Measurements from ENCODE around the gene OSTF1. TPM values are rescaled to one million over a fixed set of nuclear protein-coding genes. Genes with fewer than 3 reads are reported as not detected.

OSTF1 gene
- total RNA-seq, 1 donor from 2014 or later = 38.4 TPM

- no peak for TF ChIP-seq CTCF (IDR thresholded peaks at IDR 0.05; ENCODE audit: partially characterized antibody, unreplicated experiment)
- H3K27me3 Mint-ChIP-seq (ENCODE audit: unreplicated experiment) = no peaks in the 10 kb centered on the region
- H3K27ac Mint-ChIP-seq (ENCODE audit: unreplicated experiment) = no peak overlapping the region
- H3K36me3 Mint-ChIP-seq (ENCODE audit: unreplicated experiment) = no peaks in the 10 kb centered on the region
- no peak for DNase-seq
- peaks cover 21% of the 10 kb centered on the region for H3K4me1 Mint-ChIP-seq (ENCODE audit: low read depth, unreplicated experiment)
- H3K9me3 Mint-ChIP-seq (ENCODE audit: unreplicated experiment) = peaks cover 4% of the 10 kb centered on the region
- H3K4me3 Mint-ChIP-seq (ENCODE audit: unreplicated experiment) = no peak overlapping the region
Observed at GRCh38 chr9:75083188-75083970, 4.9 kb upstream of the OSTF1 start.

- TF ChIP-seq CTCF (IDR thresholded peaks at IDR 0.05; ENCODE audit: partially characterized antibody, unreplicated experiment) = no peak
- Mint-ChIP-seq H3K4me1 (ENCODE audit: low read depth, unreplicated experiment) (peaks cover 21% of the 10 kb centered on the region), H3K9me3 (ENCODE audit: unreplicated experiment) (peaks cover 4% of the 10 kb centered on the region), H3K27ac (ENCODE audit: unreplicated experiment) (peak overlapping the region; percentile 15), H3K36me3 (ENCODE audit: unreplicated experiment) (no peaks in the 10 kb centered on the region), H3K4me3 (ENCODE audit: unreplicated experiment) (no peak overlapping the region), H3K27me3 (ENCODE audit: unreplicated experiment) (no peaks in the 10 kb centered on the region)
- no peak for DNase-seq
Observed at GRCh38 chr9:75084081-75084672, 4.1 kb upstream of the OSTF1 start.

GRCh38 chr9:75085640-75086039 is 2.7 kb upstream of the OSTF1 start:
- no peak overlapping the region for H3K27ac Mint-ChIP-seq (ENCODE audit: unreplicated experiment)

DNA sequence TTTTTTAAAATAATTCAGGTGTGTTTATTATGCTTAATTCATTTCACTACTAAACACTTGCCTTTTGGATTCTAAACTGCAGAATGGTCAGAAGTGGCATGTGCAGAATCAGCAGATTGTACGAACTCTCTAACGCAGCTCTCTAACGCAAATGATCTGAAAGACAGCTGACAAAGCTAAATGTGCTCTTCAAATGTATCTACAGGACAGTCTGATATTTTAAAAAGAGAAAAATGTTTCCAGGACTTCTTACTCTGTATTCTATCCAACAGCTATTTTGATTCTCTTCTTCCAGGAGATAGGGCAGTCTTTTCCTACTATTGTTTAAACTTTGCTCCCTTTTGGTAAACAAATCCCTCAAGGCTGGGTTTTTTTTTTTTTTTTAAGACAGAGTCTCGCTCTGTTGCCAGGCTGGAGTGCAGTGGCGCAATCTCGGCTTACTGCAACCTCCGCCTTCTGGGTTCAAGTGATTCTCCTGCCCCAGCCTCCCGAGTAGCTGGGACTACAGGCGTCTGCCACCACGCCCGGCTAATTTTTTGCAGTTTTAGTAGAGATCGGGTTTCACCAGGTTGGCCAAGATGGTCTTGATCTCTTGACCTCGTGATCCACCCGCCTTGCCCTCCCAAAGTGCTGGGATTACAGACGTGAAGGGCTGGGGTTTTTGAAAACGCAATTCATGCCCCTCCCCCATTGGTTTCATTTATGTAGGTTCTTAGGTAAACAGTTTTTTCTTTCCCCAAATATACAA is 1.6 kb upstream of the OSTF1 start:
- no peak for TF ChIP-seq CTCF (IDR thresholded peaks at IDR 0.05; ENCODE audit: partially characterized antibody, unreplicated experiment)
- Mint-ChIP-seq H3K9me3 (ENCODE audit: unreplicated experiment) (peaks cover 7% of the 10 kb centered on the region), H3K36me3 (ENCODE audit: unreplicated experiment) (no peaks in the 10 kb centered on the region), H3K4me3 (ENCODE audit: unreplicated experiment) (peak overlapping the region; percentile 79), H3K4me1 (ENCODE audit: low read depth, unreplicated experiment) (peaks cover 30% of the 10 kb centered on the region), H3K27me3 (ENCODE audit: unreplicated experiment) (no peaks in the 10 kb centered on the region), H3K27ac (ENCODE audit: unreplicated experiment) (peak overlapping the region; percentile 7)
- no peak for DNase-seq

More at GRCh38 chr9:75085640-75086039, 2.7 kb upstream of the OSTF1 start:
- Mint-ChIP-seq H3K27me3 (ENCODE audit: unreplicated experiment) (no peaks in the 10 kb centered on the region), H3K36me3 (ENCODE audit: unreplicated experiment) (no peaks in the 10 kb centered on the region), H3K4me3 (ENCODE audit: unreplicated experiment) (no peak overlapping the region), H3K9me3 (ENCODE audit: unreplicated experiment) (peaks cover 4% of the 10 kb centered on the region), H3K4me1 (ENCODE audit: low read depth, unreplicated experiment) (peaks cover 25% of the 10 kb centered on the region)
- TF ChIP-seq CTCF (IDR thresholded peaks at IDR 0.05; ENCODE audit: partially characterized antibody, unreplicated experiment) = no peak
- DNase-seq = no peak
